ENCODE measurements around the gene NOTCH1. TPM values are rescaled to one million over a fixed set of nuclear protein-coding genes. Genes with fewer than 3 reads are reported as not detected.

The NOTCH1 gene
- total and polyA plus RNA-seq, 2 of the 8 experiments (the other 6 are each of a cell fraction or from before 2014, with no cell fraction given), result 6.9 to 55.6 TPM

DNA sequence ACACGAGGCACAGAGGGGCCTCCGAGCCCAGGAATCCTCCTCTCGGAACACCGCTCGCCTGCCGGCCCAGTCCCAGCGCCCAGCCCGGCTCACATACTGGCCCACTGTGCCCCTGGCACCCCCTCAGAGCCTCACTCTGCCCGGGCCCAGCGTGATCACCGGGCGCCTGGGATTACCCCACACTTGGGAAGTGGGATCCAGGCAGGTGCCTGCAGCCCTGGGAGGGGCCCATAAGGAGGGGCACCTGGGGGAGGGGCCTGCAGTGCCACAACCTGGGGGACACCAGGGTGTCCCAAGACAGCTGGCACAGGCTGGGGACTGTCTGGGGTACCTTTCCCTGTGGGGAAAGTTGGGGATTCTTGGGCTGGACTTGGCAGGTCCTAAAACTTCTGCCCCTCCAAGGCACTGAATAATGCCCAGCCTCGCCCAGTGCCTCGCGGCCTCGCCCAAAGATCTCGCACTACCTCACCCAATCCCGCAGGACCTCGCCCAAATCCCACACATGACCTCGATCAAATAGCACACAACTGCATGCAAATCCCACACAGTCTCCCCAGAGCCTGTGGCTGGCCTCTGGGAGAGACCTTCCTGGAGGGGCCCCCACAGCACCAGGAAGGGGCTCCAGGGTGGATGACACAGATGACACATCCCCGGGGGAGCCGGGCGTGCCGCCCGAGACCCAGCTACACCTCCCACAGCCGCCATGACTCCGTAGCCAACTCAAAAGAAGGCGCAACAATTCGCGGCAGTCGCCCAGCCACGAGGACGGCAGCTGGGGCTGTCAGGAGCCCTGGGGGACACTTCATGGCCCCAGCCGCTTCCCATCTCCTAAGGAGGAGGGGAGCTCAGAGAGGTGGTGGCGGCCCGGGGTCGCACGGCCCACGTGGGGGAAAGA, 13.7 kb downstream of the NOTCH1 start:
- peaks cover 0 to 79% of the 10 kb centered on the region in 2 experiments; a peak in 3 of 4 replicates for H3K79me2 ChIP-seq (ENCODE audit: control insufficient read depth in 1 of 2, insufficient read depth in 2 of 2, low read length in 2 of 2)
- H3K4me1 ChIP-seq (replicated peaks in 1 of 4; ENCODE audit: control insufficient read depth in 3 of 4, insufficient read depth in 4 of 4, low read length in 3 of 4), result peaks cover 0 to 20% (median 12%) of the 10 kb centered on the region in 4 experiments; a peak in 5 of 7 replicates
- H4K5ac ChIP-seq (ENCODE audit: insufficient read length, low read depth, low read length), result no peak overlapping the region
- H2BK12ac ChIP-seq (ENCODE audit: low read depth, low read length), result no peak overlapping the region
- H3K9ac ChIP-seq (replicated peaks in 1 of 4; ENCODE audit: extremely low read depth in 1 of 4, low read depth in 3 of 4, low read length in 3 of 4), result no peak overlapping the region
- POLR2A ChIA-PET (ENCODE audit: partially characterized antibody), result interaction anchor here (0.8 to 1.9 kb wide), 3 partner anchors 10 to 98 kb away, joined by 3 to 5 read pairs (median 4); no protein-coding TSS in a partner anchor
- H3K4me2 ChIP-seq (ENCODE audit: insufficient read depth in 1 of 2, low read depth in 2 of 2, low read length in 2 of 2), result no peak overlapping the region
- CTCF ChIA-PET (ENCODE audit: partially characterized antibody), result interaction anchor here (1.0 to 6.9 kb wide), 11 partner anchors 8 to 112 kb away, joined by 3 to 53 read pairs (median 6); no protein-coding TSS in a partner anchor
- peaks cover 21 to 35% of the 10 kb centered on the region in 2 experiments for H4K20me1 ChIP-seq (replicated peaks in 1 of 2; ENCODE audit: control insufficient read depth in 1 of 2, insufficient read depth in 2 of 2, low read length in 2 of 2)
- peaks cover 0 to 6% of the 10 kb centered on the region in 2 experiments; a peak in 2 of 4 replicates for H3K9me3 ChIP-seq (ENCODE audit: insufficient read depth in 2 of 2, low read depth in 1 of 2, low read length in 1 of 2)
- no peak overlapping the region for H2BK5ac ChIP-seq (ENCODE audit: low read depth, low read length)
- peaks cover 19% of the 10 kb centered on the region for H3K79me1 ChIP-seq (ENCODE audit: low read depth, low read length)
- H2AK5ac ChIP-seq (ENCODE audit: low read depth, low read length), result no peak overlapping the region
- DNase-seq (ENCODE audit: low read depth in 1 of 2, low spot score in 2 of 2), result no peak
- no peak overlapping the region for H4K91ac ChIP-seq (replicated peaks; ENCODE audit: insufficient read length, low read length)
- no peak overlapping the region for H3K14ac ChIP-seq (ENCODE audit: insufficient read length)
- H3K18ac ChIP-seq (ENCODE audit: extremely low read depth, low read length), result no peak overlapping the region
- H3K23ac ChIP-seq (ENCODE audit: insufficient read length), result no peak overlapping the region
- no peak overlapping the region for H2BK120ac ChIP-seq (replicated peaks; ENCODE audit: low read depth, low read length)
- no peak overlapping the region for H3K27ac ChIP-seq (ENCODE audit: low read depth, low read length)
- no peaks in the 10 kb centered on the region for H3K27me3 ChIP-seq (replicated peaks in 1 of 4; ENCODE audit: control insufficient read depth in 3 of 4, extremely low read depth in 1 of 4, insufficient read depth in 3 of 4, low read length in 3 of 4)
- no peak overlapping the region for H3K4me3 ChIP-seq (ENCODE audit: extremely low read depth in 1 of 4, insufficient read depth in 2 of 4, low read depth in 3 of 4, low read length in 4 of 4)
- no peaks in the 10 kb centered on the region for H3K23me2 ChIP-seq (ENCODE audit: low read depth, low read length)
- no peak for FAIRE-seq
- no peak overlapping the region for H2BK20ac ChIP-seq (ENCODE audit: low read length)
- H3K56ac ChIP-seq (replicated peaks; ENCODE audit: insufficient read length, low read depth, low read length), result no peak overlapping the region
- H3K36me3 ChIP-seq (ENCODE audit: control insufficient read depth in 2 of 4, insufficient read depth in 4 of 4, low read length in 3 of 4), result peaks cover 0 to 5% (median 0%) of the 10 kb centered on the region in 4 experiments; a peak in 2 of 8 replicates
- H2AFZ ChIP-seq (ENCODE audit: low read length), result no peak overlapping the region
- no peak overlapping the region for H2BK15ac ChIP-seq (ENCODE audit: low read length)
- H4K8ac ChIP-seq (ENCODE audit: extremely low read depth, insufficient read depth, low read length), result peak overlapping the region; percentile 43
- 93% methylated on average over 36 of the region's 39 CpGs; no CpG with 5 or more reads in 1 of the 2 experiments for WGBS, 2 experiments (ENCODE audit: extremely low coverage in 1 of 2, insufficient coverage in 1 of 2, insufficient read length in 1 of 2, insufficient replicate concordance in 2 of 2, low coverage in 1 of 2, low lambda C conversion rate in 2 of 2, missing lambda C conversion rate in 1 of 2)
- no peak overlapping the region for H3K4ac ChIP-seq (replicated peaks; ENCODE audit: insufficient read length, low read depth, low read length)
- no peak for TF ChIP-seq NRF1 (IDR thresholded peaks at IDR 0.05; ENCODE audit: low read depth, low read length)
- no peak for TF ChIP-seq MAFK (IDR thresholded peaks at IDR 0.05; ENCODE audit: low read depth, low read length)
- TF ChIP-seq FOSL1 (IDR thresholded peaks at IDR 0.05; ENCODE audit: insufficient read depth, low read depth, low read length), result no peak
- TF ChIP-seq CREB1 (IDR thresholded peaks at IDR 0.05), result no peak
- TF ChIP-seq SP1 (IDR thresholded peaks at IDR 0.05; ENCODE audit: low read depth, low read length), result no peak
- TF ChIP-seq RFX5 (IDR thresholded peaks at IDR 0.05; ENCODE audit: borderline replicate concordance, low read depth, low read length), result no peak
- TF ChIP-seq HDAC2 (IDR thresholded peaks at IDR 0.05; ENCODE audit: borderline replicate concordance in 1 of 2, low read depth in 2 of 2, low read length in 2 of 2), result no peak
- no peak for TF ChIP-seq SIRT6 (IDR thresholded peaks at IDR 0.05; ENCODE audit: low read length)
- TF ChIP-seq SP4 (IDR thresholded peaks at IDR 0.05; ENCODE audit: low read length), result no peak
- TF ChIP-seq, protein P1, sequence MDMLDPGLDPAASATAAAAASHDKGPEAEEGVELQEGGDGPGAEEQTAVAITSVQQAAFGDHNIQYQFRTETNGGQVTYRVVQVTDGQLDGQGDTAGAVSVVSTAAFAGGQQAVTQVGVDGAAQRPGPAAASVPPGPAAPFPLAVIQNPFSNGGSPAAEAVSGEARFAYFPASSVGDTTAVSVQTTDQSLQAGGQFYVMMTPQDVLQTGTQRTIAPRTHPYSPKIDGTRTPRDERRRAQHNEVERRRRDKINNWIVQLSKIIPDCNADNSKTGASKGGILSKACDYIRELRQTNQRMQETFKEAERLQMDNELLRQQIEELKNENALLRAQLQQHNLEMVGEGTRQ (IDR thresholded peaks at IDR 0.05; ENCODE audit: low read length), result no peak
- no peak for TF ChIP-seq EGR1 (IDR thresholded peaks at IDR 0.05; ENCODE audit: borderline replicate concordance, low read depth, low read length)
